ENCODE data around the gene NIM1K. TPM values are rescaled to one million over a fixed set of nuclear protein-coding genes. Genes with fewer than 3 reads are reported as not detected.

NIM1K gene
- total and polyA plus RNA-seq, 2 donors from 2014 or later: 0.32 to 0.60 TPM

DNA sequence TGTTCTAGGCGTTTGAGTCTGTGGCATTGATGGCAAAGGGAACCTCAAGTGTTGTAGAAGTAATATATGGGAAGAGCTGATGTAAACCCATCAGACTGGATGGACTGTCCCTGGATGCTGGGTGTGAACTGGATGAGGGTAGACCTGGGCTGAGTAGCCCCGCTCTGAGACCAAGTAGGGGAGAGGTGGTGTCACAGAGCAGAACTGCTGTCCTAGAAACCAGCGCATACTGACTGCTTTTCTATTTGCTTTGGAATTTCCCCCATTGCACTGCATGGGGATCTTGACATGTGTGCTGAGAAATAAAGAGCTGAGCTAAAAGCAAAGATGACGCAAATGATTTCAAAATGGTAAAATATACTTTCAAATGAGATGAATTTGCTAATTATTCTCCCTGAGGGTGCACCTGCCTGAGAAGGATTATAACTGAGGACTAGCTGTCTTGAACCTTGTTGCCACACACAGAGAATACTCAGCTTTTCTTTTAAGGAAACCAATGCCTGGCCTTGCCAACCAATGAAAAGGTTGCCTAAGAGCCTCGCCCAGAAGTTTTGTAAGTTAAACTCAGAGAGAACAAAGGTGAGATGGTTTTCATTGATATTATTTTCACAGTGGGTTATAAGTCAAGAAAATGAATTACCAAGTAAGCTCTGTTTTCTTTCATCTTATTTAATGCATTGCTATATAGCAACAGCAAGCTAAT is 44.8 kb downstream of the NIM1K start:
- intact Hi-C loops (cut with DNase I): no loop called here
- no peak overlapping the region for H3K27ac ChIP-seq (ENCODE audit: low read depth in 2 of 2, low read length in 2 of 2)
- no peaks in the 10 kb centered on the region for H3K4me1 ChIP-seq (ENCODE audit: control insufficient read depth in 2 of 3, insufficient read depth in 2 of 3, low read depth in 1 of 3, low read length in 3 of 3)
- TF ChIP-seq, protein P1, sequence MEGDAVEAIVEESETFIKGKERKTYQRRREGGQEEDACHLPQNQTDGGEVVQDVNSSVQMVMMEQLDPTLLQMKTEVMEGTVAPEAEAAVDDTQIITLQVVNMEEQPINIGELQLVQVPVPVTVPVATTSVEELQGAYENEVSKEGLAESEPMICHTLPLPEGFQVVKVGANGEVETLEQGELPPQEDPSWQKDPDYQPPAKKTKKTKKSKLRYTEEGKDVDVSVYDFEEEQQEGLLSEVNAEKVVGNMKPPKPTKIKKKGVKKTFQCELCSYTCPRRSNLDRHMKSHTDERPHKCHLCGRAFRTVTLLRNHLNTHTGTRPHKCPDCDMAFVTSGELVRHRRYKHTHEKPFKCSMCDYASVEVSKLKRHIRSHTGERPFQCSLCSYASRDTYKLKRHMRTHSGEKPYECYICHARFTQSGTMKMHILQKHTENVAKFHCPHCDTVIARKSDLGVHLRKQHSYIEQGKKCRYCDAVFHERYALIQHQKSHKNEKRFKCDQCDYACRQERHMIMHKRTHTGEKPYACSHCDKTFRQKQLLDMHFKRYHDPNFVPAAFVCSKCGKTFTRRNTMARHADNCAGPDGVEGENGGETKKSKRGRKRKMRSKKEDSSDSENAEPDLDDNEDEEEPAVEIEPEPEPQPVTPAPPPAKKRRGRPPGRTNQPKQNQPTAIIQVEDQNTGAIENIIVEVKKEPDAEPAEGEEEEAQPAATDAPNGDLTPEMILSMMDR (IDR thresholded peaks at IDR 0.05; ENCODE audit: borderline replicate concordance, extremely low read depth, insufficient read depth): no peak
- no peak for FAIRE-seq
- H3K4me3 ChIP-seq (ENCODE audit: low read length in 3 of 3): no peak overlapping the region
- no peak for DNase-seq
- H3K27me3 ChIP-seq (ENCODE audit: control insufficient read depth, insufficient read depth, low read length): no peaks in the 10 kb centered on the region
- no peaks in the 10 kb centered on the region for H3K9me3 ChIP-seq (ENCODE audit: control insufficient read depth in 2 of 3, insufficient read depth in 1 of 3, low read length in 3 of 3)
- no peak overlapping the region for H3K9ac ChIP-seq (ENCODE audit: low read length in 3 of 3)
- H3K36me3 ChIP-seq (ENCODE audit: control insufficient read depth in 2 of 3, insufficient read depth in 3 of 3, low read length in 3 of 3): no peaks in the 10 kb centered on the region

DNA sequence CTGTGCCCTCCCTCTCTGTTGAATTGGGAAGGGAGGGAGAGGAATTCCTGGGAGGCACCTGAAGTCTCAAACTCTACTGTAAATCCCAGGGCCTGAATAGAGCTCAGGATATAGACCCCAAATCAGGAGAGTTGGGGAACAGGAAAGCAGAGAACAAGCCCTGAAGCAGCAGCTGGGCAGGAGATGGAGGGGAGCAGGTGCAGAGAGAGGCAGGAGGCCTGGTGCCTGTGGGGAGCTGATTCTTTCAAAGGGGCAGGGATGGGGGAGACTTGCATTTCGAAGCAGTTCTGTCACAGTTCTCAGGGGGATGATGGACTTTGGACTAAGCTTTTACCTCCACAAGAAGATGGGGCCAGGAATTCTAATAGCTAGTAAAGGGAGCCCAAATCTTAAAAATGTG is 50.2 kb downstream of the NIM1K start:
- H3K27ac ChIP-seq (ENCODE audit: low read depth in 2 of 2, low read length in 2 of 2): no peak overlapping the region
- FAIRE-seq (no peak), DNase-seq (no peak)
- H3K9me3 ChIP-seq (ENCODE audit: control insufficient read depth in 2 of 3, insufficient read depth in 1 of 3, low read length in 3 of 3): no peaks in the 10 kb centered on the region
- H3K27me3 ChIP-seq (ENCODE audit: control insufficient read depth, insufficient read depth, low read length): no peaks in the 10 kb centered on the region
- no peak overlapping the region for H3K9ac ChIP-seq (ENCODE audit: low read length in 3 of 3)
- H3K4me3 ChIP-seq (ENCODE audit: low read length in 3 of 3): no peak overlapping the region
- H3K36me3 ChIP-seq (ENCODE audit: control insufficient read depth in 2 of 3, insufficient read depth in 3 of 3, low read length in 3 of 3): no peaks in the 10 kb centered on the region
- intact Hi-C loops (cut with DNase I): no loop called here
- H3K4me1 ChIP-seq (ENCODE audit: control insufficient read depth in 2 of 3, insufficient read depth in 2 of 3, low read depth in 1 of 3, low read length in 3 of 3): no peaks in the 10 kb centered on the region
- TF ChIP-seq, protein P1 (IDR thresholded peaks at IDR 0.05; ENCODE audit: borderline replicate concordance, extremely low read depth, insufficient read depth): no peak

DNA sequence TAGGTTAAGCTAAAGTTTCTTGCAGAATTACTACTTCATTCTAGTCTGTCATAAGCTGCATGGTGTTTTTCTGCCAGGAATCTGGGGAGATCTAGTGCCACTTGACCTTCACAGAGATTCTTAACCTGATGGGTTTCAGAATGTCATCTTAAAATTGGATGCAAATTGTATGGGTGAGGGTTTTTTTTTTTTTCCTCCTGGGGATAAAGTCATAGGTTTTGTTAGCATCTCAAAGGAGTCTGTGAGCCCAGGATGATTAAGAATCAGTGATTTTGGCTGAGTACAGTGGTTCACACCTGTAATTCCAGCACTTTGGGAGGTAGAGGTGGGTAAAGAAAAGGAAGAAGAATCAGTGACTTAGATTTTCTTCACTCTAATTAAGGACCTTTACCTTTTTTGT is 51.2 kb downstream of the NIM1K start:
- Histone ChIP-seq H3K36me3 (ENCODE audit: control insufficient read depth in 2 of 3, insufficient read depth in 3 of 3, low read length in 3 of 3) (no peaks in the 10 kb centered on the region), H3K9me3 (ENCODE audit: control insufficient read depth in 2 of 3, insufficient read depth in 1 of 3, low read length in 3 of 3) (no peaks in the 10 kb centered on the region), H3K4me3 (ENCODE audit: low read length in 3 of 3) (no peak overlapping the region), H3K9ac (ENCODE audit: low read length in 3 of 3) (no peak overlapping the region), H3K27ac (ENCODE audit: low read depth in 2 of 2, low read length in 2 of 2) (no peak overlapping the region), H3K27me3 (ENCODE audit: control insufficient read depth, insufficient read depth, low read length) (no peaks in the 10 kb centered on the region), H3K4me1 (ENCODE audit: control insufficient read depth in 2 of 3, insufficient read depth in 2 of 3, low read depth in 1 of 3, low read length in 3 of 3) (no peaks in the 10 kb centered on the region)
- no peak for DNase-seq
- FAIRE-seq: no peak
- TF ChIP-seq, protein P1 (IDR thresholded peaks at IDR 0.05; ENCODE audit: borderline replicate concordance, extremely low read depth, insufficient read depth): no peak
- intact Hi-C loops (cut with DNase I): no loop called here

All from kidney (tissue), 14 donors.